ENCODE measurements around the gene CYP2A7.

CYP2A7 gene

DNA sequence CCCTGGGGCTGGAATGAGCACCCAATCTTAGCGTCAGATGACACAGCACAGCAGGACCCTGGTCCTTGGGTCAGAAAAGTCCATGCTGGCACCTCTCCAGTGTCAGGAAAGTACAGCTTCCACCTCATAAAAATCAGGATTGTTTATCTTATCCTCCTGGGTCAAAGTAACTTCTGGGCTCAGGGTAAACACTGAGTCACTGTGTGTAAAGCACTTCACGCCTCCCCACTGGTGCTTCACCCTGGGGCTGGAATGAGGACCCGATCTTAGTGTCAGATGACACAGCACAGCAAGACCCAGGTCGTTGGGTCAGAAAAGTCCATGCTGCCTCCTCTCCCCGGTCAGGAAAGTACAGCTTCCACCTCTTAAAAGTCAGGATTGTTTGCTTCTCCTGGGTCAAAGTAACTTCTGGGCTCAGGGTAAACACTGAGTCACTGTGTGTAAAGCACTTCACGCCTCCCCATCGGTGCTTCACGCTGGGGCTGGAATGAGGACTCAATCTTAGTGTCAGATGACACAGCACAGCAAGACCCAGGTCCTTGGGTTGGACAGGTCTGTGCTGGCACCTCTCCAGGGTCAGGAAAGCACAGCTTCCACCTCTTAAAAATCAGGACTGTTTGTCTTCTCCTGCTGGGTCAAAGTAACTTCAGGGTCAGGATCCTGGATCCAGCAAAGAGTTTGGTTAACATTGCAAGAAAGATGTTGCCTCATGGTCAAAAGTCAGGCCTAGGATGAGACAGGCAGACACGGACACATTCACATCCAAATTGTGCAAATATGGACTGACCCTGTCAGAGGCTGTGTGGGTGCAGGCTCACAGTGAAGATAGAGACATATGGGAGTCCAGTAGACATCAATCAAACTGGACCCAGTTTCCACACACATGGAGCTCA, 39.2 kb upstream of the CYP2A7 start (continued):
- TF ChIP-seq ZNF747 (tag by site-specific recombination; IDR thresholded peaks at IDR 0.05) (no peak), ZNF391 (tag by site-specific recombination; IDR thresholded peaks at IDR 0.05; ENCODE audit: borderline replicate concordance, low read depth) (peak; percentile 99), ZBTB1 (tag by site-specific recombination; IDR thresholded peaks at IDR 0.05) (peak; percentile 94), ZNF175 (tag by site-specific recombination; IDR thresholded peaks at IDR 0.05) (no peak), ZNF473 (tag by site-specific recombination; IDR thresholded peaks at IDR 0.05) (no peak), OVOL3 (tag by site-specific recombination; IDR thresholded peaks at IDR 0.05) (peak; percentile 86), ZNF341 (tag by site-specific recombination; IDR thresholded peaks at IDR 0.05; ENCODE audit: low read depth) (peak; percentile 50), ZNF248 (tag by site-specific recombination; IDR thresholded peaks at IDR 0.05) (no peak), ZSCAN16 (tag by site-specific recombination; IDR thresholded peaks at IDR 0.05) (peak; percentile 99), ZNF169 (tag by site-specific recombination; IDR thresholded peaks at IDR 0.05) (no peak), ZNF629 (tag by site-specific recombination; IDR thresholded peaks at IDR 0.05) (peak; percentile 98), KLF9 (tag by site-specific recombination; IDR thresholded peaks at IDR 0.05; ENCODE audit: low read depth) (peak; percentile 80), ZNF140 (tag by site-specific recombination; IDR thresholded peaks at IDR 0.05) (peak; percentile 28; the same call in 1 of the 2 replicates), ZNF174 (tag by site-specific recombination; IDR thresholded peaks at IDR 0.05) (no peak), SALL2 (tag by site-specific recombination; IDR thresholded peaks at IDR 0.05; ENCODE audit: borderline replicate concordance) (no peak), ZBTB21 (tag by site-specific recombination; IDR thresholded peaks at IDR 0.05) (peak; percentile 97), ZNF433 (tag by site-specific recombination; IDR thresholded peaks at IDR 0.05; ENCODE audit: low read depth) (0 out of 2 replicates have a peak, but pooled peaks have one; percentile 6), ZNF571 (tag by site-specific recombination; IDR thresholded peaks at IDR 0.05) (no peak), ZNF670 (tag by site-specific recombination; IDR thresholded peaks at IDR 0.05; ENCODE audit: low read depth) (no peak), ZNF311 (tag by site-specific recombination; IDR thresholded peaks at IDR 0.05; ENCODE audit: borderline replicate concordance) (no peak), ZNF514 (tag by site-specific recombination; IDR thresholded peaks at IDR 0.05) (peak; percentile 95), PRDM1 (tag by site-specific recombination; IDR thresholded peaks at IDR 0.05) (peak; percentile 82; the same call in 1 of the 2 replicates)
- TF ChIP-seq, protein P1, sequence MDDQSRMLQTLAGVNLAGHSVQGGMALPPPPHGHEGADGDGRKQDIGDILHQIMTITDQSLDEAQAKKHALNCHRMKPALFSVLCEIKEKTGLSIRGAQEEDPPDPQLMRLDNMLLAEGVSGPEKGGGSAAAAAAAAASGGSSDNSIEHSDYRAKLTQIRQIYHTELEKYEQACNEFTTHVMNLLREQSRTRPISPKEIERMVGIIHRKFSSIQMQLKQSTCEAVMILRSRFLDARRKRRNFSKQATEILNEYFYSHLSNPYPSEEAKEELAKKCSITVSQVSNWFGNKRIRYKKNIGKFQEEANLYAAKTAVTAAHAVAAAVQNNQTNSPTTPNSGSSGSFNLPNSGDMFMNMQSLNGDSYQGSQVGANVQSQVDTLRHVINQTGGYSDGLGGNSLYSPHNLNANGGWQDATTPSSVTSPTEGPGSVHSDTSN (CRISPR knock-in tag; IDR thresholded peaks at IDR 0.05): no peak
- TF ChIP-seq, protein P2, sequence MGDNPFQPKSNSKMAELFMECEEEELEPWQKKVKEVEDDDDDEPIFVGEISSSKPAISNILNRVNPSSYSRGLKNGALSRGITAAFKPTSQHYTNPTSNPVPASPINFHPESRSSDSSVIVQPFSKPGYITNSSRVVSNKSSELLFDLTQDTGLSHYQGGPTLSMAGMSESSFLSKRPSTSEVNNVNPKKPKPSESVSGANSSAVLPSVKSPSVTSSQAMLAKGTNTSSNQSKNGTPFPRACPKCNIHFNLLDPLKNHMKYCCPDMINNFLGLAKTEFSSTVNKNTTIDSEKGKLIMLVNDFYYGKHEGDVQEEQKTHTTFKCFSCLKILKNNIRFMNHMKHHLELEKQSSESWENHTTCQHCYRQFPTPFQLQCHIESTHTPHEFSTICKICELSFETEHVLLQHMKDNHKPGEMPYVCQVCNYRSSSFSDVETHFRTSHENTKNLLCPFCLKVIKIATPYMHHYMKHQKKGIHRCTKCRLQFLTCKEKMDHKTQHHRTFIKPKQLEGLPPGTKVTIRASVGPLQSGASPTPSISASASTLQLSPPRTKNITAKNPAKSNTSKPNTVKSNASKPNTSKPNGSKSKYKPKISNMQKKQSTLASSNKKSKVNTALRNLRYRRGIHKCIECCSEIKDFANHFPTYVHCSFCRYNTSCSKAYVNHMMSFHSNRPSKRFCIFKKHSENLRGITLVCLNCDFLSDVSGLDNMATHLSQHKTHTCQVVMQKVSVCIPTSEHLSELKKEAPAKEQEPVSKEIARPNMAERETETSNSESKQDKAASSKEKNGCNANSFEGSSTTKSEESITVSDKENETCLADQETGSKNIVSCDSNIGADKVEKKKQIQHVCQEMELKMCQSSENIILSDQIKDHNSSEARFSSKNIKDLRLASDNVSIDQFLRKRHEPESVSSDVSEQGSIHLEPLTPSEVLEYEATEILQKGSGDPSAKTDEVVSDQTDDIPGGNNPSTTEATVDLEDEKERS (tag by site-specific recombination; IDR thresholded peaks at IDR 0.05): peak; percentile 93
- TF ChIP-seq, protein P3, sequence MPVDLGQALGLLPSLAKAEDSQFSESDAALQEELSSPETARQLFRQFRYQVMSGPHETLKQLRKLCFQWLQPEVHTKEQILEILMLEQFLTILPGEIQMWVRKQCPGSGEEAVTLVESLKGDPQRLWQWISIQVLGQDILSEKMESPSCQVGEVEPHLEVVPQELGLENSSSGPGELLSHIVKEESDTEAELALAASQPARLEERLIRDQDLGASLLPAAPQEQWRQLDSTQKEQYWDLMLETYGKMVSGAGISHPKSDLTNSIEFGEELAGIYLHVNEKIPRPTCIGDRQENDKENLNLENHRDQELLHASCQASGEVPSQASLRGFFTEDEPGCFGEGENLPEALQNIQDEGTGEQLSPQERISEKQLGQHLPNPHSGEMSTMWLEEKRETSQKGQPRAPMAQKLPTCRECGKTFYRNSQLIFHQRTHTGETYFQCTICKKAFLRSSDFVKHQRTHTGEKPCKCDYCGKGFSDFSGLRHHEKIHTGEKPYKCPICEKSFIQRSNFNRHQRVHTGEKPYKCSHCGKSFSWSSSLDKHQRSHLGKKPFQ (tag by site-specific recombination; IDR thresholded peaks at IDR 0.05): peak; percentile 93; the same call in 1 of the 2 replicates
- TF ChIP-seq, protein P4, sequence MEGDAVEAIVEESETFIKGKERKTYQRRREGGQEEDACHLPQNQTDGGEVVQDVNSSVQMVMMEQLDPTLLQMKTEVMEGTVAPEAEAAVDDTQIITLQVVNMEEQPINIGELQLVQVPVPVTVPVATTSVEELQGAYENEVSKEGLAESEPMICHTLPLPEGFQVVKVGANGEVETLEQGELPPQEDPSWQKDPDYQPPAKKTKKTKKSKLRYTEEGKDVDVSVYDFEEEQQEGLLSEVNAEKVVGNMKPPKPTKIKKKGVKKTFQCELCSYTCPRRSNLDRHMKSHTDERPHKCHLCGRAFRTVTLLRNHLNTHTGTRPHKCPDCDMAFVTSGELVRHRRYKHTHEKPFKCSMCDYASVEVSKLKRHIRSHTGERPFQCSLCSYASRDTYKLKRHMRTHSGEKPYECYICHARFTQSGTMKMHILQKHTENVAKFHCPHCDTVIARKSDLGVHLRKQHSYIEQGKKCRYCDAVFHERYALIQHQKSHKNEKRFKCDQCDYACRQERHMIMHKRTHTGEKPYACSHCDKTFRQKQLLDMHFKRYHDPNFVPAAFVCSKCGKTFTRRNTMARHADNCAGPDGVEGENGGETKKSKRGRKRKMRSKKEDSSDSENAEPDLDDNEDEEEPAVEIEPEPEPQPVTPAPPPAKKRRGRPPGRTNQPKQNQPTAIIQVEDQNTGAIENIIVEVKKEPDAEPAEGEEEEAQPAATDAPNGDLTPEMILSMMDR (tag by site-specific recombination; IDR thresholded peaks at IDR 0.05): no peak
- TF ChIP-seq, protein P5, sequence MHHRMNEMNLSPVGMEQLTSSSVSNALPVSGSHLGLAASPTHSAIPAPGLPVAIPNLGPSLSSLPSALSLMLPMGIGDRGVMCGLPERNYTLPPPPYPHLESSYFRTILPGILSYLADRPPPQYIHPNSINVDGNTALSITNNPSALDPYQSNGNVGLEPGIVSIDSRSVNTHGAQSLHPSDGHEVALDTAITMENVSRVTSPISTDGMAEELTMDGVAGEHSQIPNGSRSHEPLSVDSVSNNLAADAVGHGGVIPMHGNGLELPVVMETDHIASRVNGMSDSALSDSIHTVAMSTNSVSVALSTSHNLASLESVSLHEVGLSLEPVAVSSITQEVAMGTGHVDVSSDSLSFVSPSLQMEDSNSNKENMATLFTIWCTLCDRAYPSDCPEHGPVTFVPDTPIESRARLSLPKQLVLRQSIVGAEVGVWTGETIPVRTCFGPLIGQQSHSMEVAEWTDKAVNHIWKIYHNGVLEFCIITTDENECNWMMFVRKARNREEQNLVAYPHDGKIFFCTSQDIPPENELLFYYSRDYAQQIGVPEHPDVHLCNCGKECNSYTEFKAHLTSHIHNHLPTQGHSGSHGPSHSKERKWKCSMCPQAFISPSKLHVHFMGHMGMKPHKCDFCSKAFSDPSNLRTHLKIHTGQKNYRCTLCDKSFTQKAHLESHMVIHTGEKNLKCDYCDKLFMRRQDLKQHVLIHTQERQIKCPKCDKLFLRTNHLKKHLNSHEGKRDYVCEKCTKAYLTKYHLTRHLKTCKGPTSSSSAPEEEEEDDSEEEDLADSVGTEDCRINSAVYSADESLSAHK (tag by site-specific recombination; IDR thresholded peaks at IDR 0.05): peak; percentile 97
- TF ChIP-seq, protein P6, sequence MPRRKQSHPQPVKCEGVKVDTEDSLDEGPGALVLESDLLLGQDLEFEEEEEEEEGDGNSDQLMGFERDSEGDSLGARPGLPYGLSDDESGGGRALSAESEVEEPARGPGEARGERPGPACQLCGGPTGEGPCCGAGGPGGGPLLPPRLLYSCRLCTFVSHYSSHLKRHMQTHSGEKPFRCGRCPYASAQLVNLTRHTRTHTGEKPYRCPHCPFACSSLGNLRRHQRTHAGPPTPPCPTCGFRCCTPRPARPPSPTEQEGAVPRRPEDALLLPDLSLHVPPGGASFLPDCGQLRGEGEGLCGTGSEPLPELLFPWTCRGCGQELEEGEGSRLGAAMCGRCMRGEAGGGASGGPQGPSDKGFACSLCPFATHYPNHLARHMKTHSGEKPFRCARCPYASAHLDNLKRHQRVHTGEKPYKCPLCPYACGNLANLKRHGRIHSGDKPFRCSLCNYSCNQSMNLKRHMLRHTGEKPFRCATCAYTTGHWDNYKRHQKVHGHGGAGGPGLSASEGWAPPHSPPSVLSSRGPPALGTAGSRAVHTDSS (tag by site-specific recombination; IDR thresholded peaks at IDR 0.05): peak; percentile 29; the same call in 1 of the 2 replicates
